Hepatocyte (in vitro differentiated cells): ENCODE results near the gene CACNA1B.

Experiments used
- CTCF ChIP-seq: fragments of 200-600 bp; sonication (generic); IDR thresholded peaks from 2 replicates; pipeline ENCODE4 v1.5.1; 2016; ENCODE audit warnings: antibody characterized with exemption, mild to moderate bottlenecking; ENCODE audit not compliant: poor library complexity
- EZH2phosphoT487 ChIP-seq: fragments of 200-600 bp; sonication (generic); IDR thresholded peaks from one replicate; pipeline ENCODE4 v1.6.1; 2018; ENCODE audit warnings: antibody characterized with exemption, mild to moderate bottlenecking, low read depth, moderate library complexity; ENCODE audit not compliant: unreplicated experiment, severe bottlenecking

DNA sequence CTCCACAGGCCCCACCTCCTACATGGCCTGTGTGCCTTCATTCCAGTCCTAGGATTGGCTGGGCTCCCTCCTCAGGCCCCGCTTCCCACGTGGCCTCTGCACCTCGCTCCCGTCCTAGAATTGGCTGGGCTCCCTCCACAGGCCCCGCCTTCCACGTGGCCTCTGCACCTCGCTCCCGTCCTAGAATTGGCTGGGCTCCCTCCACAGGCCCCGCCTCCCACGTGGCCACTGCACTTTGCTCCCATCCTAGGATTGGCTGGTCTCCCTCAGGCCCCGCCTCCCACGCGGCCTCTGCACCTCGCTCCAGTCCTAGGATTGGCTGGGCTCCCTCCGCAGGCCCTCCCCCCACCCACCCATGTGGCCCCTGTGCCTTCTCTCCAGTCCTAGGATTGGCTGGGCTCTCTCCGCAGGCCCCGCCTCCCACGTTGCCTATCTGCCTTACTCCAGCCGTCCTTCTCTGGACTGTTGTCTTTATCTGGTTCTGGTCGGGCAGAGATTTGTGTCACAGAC, 45.3 kb upstream of the CACNA1B start:
- TF ChIP-seq CTCF (no peak), EZH2phosphoT487 (no peak)
